ENCODE data around the gene CACNA2D3.

The CACNA2D3 gene

DNA sequence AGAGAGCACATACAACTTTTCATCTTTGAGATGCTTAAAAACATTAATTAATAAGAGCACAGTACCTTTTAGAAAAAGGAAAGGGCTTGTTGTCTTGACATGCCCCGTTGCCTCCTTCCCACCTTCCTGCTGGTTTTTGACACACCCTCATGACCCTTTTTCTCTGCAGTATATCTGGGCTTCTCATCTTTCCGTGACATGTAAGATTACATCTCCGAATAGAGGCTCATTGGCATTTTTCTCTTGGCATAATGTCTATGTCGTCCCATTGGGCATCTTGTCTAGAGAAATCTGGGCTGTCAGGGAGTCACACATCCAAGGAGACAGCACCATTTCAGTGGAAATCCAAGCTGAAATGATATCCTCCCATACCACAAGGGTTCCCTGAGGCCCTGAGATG, 741.4 kb downstream of the CACNA2D3 start:
- DNase-seq, result no peak

DNA sequence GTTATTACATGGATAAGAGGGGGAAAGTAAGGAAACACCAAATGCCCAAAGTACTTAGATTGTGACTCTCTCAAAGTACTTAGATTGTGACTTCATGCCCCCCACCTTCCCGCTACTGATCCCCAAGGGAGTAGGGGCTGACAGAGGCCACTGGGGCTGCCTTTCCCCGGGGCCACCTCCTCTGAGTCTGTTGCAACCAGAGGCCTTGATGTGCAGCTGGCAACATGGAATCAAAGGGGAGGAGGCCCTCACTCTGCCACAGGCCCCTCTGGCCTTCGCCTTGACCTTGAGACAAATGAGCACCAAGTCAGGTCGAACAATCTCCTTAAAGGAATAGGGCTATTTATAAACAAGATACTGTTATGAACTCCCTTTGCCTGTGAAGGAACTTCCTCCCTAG, 743.0 kb downstream of the CACNA2D3 start:
- no peak for DNase-seq

DNA sequence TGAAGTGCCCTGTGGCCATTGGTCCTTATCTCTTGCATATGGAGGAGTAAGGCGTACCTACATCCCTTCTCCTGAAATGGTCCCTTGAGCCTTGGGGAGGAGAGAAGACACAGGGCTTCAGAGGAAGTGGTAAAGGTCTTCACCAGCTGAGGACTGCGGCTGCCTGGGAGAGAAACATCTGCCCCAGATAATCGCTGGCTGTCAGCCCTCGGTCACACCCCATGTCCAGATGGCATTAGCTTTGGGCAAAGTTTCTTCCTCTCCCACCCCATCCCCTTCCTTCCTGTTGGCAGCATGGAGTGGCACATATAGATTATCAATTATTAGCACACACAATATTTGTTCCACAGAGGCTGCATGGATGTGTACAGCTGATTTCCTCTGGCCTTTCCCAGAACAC, 743.9 kb downstream of the CACNA2D3 start:
- no peak for DNase-seq

DNA sequence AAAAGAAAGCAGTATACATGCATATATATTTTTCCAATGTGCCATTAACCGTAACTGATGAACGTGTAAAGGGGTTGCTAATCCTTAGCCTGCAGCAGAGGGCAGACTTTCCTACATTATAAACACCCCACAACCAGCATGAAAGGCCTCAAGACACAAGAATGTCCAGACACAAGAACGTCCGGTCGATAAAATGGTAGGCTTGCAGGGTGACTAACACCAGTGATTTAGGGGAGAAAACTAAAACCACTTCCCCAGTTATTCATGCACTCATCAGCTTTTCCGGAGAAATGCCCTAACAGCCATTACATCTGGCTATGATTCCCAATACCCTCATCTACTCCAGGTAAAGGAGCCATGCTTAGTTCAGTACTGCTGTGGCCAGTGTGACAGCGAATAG, 748.1 kb downstream of the CACNA2D3 start:
- DNase-seq, result no peak

GRCh38 chr3:54871867-54872266, 749.5 kb downstream of the CACNA2D3 start:
- no peak for DNase-seq

DNA sequence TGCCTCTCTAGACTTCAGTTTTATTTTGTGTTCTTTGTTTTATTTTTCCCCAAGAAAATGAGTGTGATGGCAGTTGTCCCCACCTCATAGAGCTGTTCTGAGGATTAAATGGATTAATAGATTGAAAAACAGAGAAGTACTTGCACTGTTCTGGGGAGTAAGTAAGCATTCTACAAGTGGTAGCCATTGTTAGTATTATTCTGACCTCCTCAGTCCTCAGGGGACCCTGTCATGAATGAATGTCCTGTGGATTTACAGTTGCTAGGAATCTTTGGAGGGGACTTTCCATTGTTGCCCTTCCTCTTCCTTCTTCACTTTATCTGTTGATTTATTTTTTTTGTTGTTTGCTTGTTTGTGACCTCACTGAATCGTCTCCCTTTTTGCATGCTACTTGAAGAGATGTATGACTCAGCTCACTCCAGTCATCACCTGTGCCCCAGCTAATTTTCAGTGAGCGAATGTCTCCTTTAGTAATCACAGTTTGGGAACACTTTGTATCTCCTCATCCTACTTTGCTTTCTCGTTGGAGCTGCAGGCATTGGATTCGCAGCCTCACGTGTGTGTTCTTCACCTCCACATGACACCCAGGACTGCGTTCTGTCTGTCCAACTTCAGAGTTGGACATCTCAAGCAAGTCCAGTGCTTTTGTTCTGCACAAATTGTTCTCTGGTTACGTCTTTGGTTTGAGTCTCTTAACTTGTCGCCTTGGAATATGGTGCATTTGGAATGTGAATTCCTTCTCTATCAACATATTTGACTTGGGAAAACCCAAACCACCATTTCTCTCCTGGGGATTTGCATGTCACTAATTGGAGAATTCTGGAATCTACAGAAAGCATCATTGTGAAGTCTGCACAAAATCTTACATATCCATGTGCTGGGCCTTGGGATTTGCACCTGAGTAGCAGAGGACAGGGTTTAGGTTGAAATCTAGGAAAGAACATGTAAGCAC, 751.0 kb downstream of the CACNA2D3 start:
- no peak for DNase-seq

DNA sequence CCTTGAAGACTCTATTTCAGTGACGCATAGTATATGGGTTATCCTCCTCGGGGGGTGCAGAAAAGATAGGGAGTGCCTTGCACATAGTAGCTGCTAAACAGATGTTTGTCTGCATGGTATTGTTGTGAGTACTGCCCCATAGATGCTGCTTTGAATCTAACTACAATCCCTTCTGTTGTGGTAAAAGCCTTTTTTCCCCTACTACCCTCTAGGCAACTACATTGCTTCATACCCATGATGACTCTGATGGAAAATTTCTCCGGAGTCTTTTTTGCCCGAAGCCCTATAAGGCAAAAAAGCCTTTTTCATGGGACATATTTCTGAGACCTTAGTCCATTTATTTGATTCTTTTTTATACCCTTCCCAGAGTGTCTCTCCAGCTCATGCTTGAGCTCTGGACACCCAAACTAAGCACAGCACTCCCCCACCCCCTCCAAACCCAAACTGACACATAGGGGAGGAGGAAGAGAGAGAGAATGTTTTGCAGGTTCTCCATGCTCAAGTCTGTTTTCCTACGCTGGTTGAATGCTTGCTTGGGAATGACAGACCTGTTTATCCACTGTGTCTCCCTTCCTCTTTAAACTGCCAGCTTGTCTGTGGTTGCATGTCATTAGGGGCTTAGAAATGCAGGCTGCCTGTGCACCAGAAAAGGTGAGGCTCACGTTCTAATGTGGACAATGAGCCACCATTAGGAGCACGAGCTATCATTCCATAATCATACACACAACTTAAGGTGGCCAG, 752.6 kb downstream of the CACNA2D3 start:
- DNase-seq, result no peak

DNA sequence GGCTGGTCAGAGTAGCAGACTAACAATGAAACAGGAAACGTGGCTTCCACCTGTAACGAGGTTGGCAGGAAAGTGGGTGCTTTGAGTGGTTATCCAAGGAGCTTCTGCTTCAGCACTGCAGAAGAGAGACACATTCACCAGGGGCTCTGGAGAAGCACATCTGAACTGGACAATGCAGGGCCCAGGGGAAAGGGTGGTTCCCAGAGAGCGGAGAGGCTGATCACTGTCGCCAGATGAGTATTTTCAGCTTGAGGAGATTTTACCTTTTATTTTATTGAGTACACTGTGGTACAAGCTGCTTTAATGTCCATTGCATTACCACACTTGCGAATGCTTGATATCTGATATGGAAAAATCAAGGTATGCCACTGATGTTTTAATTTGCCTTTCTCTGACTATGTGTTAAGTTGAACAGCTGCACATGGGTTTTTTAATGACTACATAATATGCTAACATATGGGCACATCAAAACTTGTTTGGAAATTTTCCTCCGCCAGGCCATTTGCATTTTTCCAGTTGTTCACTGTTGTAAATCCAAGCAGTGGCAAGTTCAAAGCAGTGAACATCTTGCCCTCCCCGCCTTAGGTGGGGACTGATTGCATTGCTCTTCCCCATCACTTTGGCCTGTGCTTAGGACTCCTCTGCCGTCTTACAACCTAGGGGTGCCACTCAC, 753.4 kb downstream of the CACNA2D3 start:
- no peak for DNase-seq

- DNase-seq, result no peak
Measured at GRCh38 chr3:54876694-54877093, 754.3 kb downstream of the CACNA2D3 start.

GRCh38 chr3:54877730-54878129, 755.4 kb downstream of the CACNA2D3 start:
- no peak for DNase-seq

DNA sequence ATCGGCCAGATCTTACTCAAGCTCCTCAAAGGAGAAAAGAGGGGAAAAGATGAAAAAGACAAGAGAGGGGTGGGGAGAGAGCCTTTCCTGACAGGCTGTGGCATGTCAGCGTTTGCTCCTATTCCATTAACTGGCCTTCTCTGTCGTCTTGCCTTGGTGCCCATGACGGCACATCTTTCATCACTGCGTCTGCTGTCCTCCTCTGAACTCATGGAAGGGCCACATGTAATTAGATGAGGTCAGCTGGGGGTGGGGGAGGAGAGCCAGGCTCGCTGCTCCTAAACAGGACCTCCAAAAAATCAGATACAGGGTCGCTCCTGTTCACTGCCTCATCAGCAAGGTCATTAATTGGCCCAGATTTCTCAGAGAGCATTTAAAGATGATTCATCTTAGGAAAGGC, 755.8 kb downstream of the CACNA2D3 start:
- DNase-seq, result no peak

DNA sequence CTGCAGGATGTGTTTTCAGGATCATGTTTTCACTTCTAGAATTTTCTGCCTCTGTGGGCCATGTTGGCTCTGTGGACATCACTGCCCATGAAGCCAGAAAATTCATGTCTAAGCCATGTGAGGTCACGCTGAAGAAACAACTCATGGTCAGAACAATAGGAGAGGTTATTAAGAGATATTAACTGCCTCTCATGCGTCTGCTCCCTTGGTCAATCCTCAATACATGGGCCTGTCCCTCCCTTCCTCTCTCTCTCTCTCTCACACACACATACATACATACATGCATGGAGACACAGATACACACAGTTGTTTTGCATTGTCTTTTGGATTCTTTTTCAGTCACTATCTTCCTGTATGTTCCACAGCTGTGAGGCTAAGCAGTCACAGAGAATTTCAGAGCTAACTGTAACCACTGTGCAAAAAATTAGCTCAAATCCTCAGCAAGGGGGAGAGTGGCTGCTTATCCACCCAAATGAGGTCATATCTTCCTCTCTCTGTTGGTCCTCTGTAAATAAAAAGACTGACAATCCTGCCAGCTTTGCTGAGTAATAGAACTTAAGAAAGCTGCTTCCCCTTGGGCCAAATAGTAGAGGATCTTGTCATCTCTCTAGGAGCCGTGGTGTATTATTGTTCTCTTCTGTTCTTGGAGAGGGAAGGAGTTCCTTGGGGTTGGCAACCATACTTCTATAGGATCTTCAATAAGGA, 759.9 kb downstream of the CACNA2D3 start:
- no peak for DNase-seq

DNA sequence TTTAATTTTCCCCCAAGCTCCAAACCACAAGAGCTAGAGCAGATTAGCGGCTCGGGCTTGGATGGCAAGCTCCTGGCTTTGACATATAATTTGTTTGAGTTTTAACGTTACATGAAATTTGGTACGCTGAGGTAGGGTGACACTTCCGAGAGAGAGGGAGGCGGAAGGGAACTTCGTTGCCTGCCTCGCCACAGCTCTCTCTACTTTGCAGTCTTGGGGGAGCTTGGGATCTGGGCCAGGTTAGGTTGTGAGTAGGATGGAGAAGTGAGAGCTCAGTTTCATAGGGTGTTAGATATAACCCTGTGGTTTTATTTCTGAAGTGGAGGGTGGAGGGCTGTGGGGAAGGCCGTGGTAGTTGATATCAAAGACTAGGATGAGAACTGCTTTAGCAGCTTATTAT, 765.8 kb downstream of the CACNA2D3 start:
- DNase-seq, result no peak

GRCh38 chr3:54888873-54889272, 766.5 kb downstream of the CACNA2D3 start:
- DNase-seq, result no peak

- no peak for DNase-seq
Measured at GRCh38 chr3:54889731-54890130, 767.4 kb downstream of the CACNA2D3 start.

- no peak for DNase-seq
Measured at GRCh38 chr3:54891540-54891897, 769.2 kb downstream of the CACNA2D3 start.

DNA sequence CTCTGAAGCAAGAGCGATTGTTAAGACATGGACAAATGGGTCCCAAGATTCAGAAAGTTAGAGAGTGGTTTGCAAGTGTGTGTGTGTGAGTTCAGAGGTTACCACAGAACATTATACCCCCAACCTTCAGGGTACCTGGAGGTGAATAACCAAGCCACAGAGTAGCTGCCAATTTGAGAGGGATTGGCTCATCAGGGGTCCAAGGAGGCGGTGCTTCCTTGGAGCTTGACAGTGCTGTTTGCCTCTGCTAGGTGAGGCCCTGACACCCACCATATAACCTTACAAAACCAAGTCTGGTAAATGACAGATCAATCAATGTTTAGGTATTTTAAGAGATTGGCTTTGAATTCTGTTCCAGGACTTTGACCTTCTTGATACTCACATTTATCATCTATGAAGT, 769.8 kb downstream of the CACNA2D3 start:
- no peak for DNase-seq

- no peak for DNase-seq
Measured at GRCh38 chr3:54895613-54896012, 773.3 kb downstream of the CACNA2D3 start.

GRCh38 chr3:54897028-54897711, 774.8 kb downstream of the CACNA2D3 start:
- DNase-seq, result no peak

- no peak for DNase-seq
Measured at GRCh38 chr3:54899273-54899672, 776.9 kb downstream of the CACNA2D3 start.

DNA sequence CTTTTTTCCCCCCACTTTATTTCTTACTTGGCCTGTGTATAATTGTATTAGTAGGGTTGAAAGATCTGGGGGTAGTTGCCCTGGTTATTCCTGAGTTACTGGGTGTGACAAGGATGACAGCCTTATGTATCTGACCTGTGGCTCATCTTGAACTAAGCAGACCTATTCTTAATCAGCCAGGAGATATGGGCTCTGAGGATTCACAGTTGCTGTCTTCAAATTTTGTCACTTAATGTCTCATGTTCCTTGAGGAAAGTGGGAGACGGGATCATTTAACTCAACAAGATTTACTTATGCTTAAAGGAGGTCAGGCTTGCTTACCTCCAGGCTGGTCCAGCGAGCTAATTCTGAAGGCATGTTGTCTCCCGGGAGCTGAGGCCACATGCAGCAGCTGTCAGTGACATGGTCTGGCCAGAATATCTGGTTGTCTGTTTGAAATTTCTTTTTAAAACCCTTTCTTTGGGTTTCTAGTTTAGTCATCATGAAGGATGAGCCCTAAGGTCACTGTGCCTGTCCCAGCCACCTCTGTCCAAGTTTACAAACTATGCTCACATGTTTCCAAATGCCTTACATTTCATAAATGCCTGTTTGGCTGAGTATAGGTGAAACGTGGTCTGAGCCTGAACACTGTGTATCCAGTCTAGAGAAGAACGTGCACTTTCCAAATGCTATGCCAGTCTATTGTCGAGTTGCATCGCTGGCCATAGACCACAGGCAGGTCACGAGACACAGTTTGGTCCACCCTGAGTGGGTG, 778.7 kb downstream of the CACNA2D3 start:
- no peak for DNase-seq
